GM19438 (cell line): ENCODE measurements around the gene NOX4.
"Not testable (repeated sequence)": the region's sequence is repeated elsewhere in the genome, so short reads cannot be mapped to it uniquely, and the experiment has no call there.

Experiments used
- ATAC-seq: cut with Tn5 transposase; IDR thresholded peaks from one replicate; pipeline ENCODE4 v1.9.1; 2021; ENCODE audit warnings: low read depth; ENCODE audit not compliant: unreplicated experiment

The NOX4 gene

GRCh38 chr11:89310607-89311006 is 180.6 kb downstream of the NOX4 start:
- not testable (repeated sequence) for ATAC-seq

DNA sequence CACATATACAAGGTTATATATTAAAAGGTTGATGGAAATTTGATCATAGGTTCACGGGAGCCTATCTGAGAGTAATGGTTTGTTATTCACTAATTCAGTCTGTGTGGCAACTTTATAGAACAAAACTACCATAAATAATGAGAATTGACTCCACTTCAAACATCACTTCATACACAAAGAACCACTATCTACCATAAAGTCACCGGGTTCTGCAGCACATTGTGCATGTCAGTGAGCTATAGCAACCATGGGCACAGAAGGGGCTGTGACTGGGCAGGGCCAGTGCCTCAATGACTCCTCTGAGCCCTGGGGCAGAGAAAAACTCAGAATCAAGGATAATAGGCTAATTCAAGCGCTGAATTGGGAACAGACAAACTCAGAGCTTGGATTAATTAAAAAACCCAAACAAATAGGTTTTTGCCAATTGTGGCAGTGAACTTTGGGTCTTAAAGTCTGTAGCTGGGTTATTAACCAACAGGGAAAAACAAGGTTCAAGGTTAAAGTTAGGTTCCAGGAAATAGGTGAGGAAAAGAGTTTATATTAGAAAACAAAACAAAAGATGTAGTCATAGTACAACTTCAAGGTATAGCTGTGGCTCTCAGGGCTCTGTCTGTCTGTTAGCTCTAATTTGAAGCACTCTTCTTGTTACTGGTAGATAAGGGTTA is 181.7 kb downstream of the NOX4 start:
- ATAC-seq: not testable (repeated sequence)

DNA sequence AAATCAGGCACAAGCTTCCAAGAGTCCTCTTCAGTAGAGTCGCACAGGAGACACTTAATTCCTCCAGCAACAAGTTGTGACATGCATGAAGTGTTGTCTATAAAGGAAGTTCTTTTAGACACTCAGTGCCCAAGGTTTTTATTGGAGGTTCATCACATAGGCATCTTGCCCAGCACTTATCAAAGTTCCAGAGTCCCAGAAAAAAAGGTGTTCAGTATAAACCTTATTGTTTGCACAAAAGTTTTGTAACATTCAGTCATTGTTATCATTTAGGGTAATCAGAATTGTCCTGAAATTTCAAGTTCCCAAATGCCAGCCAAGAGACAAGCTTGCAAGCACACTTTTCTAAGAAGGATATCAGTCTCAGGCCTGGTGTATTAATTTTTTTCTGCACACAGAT is 182.9 kb downstream of the NOX4 start:
- not testable (repeated sequence) for ATAC-seq

- ATAC-seq: not testable (repeated sequence)
These were observed 188.1 kb downstream of the NOX4 start for GRCh38 chr11:89303029-89303428.

DNA sequence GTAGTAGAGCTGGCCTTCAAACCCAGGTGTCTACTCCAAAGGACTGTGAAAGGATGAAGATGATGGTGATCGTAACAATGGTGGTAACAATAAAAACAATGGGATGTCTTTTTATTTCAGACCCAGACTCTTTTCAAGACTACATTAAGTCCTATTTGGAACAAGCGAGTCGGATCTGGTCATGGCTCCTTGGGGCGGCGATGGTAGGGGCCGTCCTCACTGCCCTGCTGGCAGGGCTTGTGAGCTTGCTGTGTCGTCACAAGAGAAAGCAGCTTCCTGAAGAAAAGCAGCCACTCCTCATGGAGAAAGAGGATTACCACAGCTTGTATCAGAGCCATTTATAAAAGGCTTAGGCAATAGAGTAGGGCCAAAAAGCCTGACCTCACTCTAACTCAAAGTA is 196.2 kb downstream of the NOX4 start:
- not testable (repeated sequence) for ATAC-seq

DNA sequence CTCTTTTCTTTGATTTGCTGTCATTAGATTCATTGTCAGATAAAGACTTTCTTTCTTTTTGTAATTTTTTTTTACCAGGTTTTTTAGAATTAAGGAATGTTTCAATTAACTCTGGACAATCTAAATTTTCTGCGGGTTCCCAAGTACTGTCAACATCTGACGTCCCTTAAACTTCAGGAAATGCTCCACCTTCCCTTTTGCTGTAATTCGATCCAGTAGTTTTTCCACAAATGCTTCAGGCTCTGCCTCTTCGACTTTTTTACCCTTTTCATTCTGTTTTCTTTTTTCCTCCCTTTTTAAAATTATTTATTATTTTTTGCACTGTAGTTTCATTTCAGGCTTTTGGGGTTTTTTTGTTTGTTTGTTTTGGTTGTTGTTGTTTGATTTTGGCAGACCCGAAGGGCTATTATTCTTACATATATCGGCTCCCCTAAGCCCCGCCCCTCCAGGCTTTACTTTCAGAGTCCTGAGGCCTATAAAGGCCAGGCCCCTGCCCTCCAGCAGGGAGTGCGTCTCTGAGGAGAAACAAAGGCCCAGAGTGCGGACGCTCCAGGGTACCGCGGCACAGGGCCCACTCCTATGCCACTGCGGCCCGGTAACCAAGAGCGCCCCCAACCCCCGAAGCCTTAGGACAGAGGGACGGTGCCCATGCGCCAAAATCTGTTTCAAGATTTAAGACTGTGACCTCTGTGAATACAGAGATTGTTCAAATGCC is 197.1 kb downstream of the NOX4 start:
- ATAC-seq: no peak

- ATAC-seq: not testable (repeated sequence)
These were observed 203.2 kb downstream of the NOX4 start for GRCh38 chr11:89288004-89288403.

GRCh38 chr11:89286601-89287000 is 204.6 kb downstream of the NOX4 start:
- not testable (repeated sequence) for ATAC-seq

GRCh38 chr11:89281032-89281677 is 210.0 kb downstream of the NOX4 start:
- ATAC-seq: not testable (repeated sequence)

DNA sequence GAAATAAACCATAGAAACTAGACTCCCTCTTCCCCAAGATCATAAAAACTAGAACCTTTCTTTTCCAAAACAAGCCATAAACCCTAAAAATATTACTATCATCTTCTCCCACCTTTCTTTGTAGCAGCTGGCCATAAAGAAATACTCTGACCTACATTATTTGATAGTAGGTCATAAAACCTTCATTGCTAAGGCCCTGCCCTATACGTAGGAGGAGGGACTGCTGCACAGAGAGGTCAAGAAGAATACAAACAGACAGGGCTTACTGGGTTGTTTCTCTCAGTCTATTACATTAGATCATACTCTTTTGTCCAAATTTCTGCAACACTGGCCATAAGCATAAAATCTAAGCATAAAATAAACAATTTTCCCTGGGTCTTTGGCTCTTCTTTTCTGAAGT is 212.0 kb downstream of the NOX4 start:
- no peak for ATAC-seq

GRCh38 chr11:89275966-89276365 is 215.2 kb downstream of the NOX4 start:
- no peak for ATAC-seq
